ENCODE data around the gene SETMAR. TPM values are rescaled to one million over a fixed set of nuclear protein-coding genes. Genes with fewer than 3 reads are reported as not detected.

SETMAR gene
- total and polyA plus RNA-seq, 2 of the 8 experiments (the other 6 are each of a cell fraction or from before 2014, with no cell fraction given) = 16.1 to 25.3 TPM

- TF ChIP-seq SIX5 (IDR thresholded peaks at IDR 0.05; ENCODE audit: low read depth, low read length) (peak; percentile 92), KDM4A (IDR thresholded peaks at IDR 0.05; ENCODE audit: low read depth, low read length, severe bottlenecking) (peak; percentile 94), SIRT6 (IDR thresholded peaks at IDR 0.05; ENCODE audit: low read length) (no peak), PHF8 (conservative IDR thresholded peaks at IDR 0.05; ENCODE audit: low read depth, low read length) (peak; percentile 86), SP2 (IDR thresholded peaks at IDR 0.05; ENCODE audit: low read length) (no peak), SIN3A (conservative IDR thresholded peaks at IDR 0.05 in 1 of 2, IDR thresholded peaks at IDR 0.05 in 1 of 2; ENCODE audit: low read depth in 1 of 2, low read length in 2 of 2) (peak; percentile 17 to 89; a peak in 2 of 4 replicates), TBP (IDR thresholded peaks at IDR 0.05; ENCODE audit: low read depth, low read length) (0 out of 2 replicates have a peak, but pooled peaks have one; percentile 55), RBBP5 (IDR thresholded peaks at IDR 0.05; ENCODE audit: borderline replicate concordance, low read depth, low read length) (peak; percentile 82; the same call in 1 of the 2 replicates), ATF2 (IDR thresholded peaks at IDR 0.05; ENCODE audit: low read length) (no peak), EP300 (IDR thresholded peaks at IDR 0.05; ENCODE audit: borderline replicate concordance in 1 of 2, low read depth in 2 of 2, low read length in 2 of 2) (0 out of 3 replicates have a peak, but pooled peaks of 1 of the 2 experiments have one; percentile 1), ASH2L (IDR thresholded peaks at IDR 0.05; ENCODE audit: low read length) (peak; percentile 73), RAD21 (IDR thresholded peaks at IDR 0.05 in 1 of 2, conservative IDR thresholded peaks at IDR 0.05 in 1 of 2; ENCODE audit: low read depth in 2 of 2, low read length in 2 of 2) (no peak), KDM1A (IDR thresholded peaks at IDR 0.05; ENCODE audit: borderline replicate concordance, low read length) (no peak), TAF1 (IDR thresholded peaks at IDR 0.05; ENCODE audit: low read depth, low read length) (peak; percentile 85), YY1 (IDR thresholded peaks at IDR 0.05; ENCODE audit: low read depth, low read length) (no peak), EGR1 (IDR thresholded peaks at IDR 0.05; ENCODE audit: borderline replicate concordance, low read depth, low read length) (no peak), SP1 (IDR thresholded peaks at IDR 0.05; ENCODE audit: low read depth, low read length) (no peak), HDAC6 (IDR thresholded peaks at IDR 0.05; ENCODE audit: low read depth, low read length) (no peak), CREB1 (IDR thresholded peaks at IDR 0.05) (peak; percentile 49), USF2 (IDR thresholded peaks at IDR 0.05; ENCODE audit: low read length) (peak; percentile 68)
Measured at GRCh38 chr3:4303187-4304123, at the start of gene SETMAR (continued).
